Endodermal cell (in vitro differentiated cells): ENCODE measurements around the gene OR6J1. TPM values are rescaled to one million over a fixed set of nuclear protein-coding genes. Genes with fewer than 3 reads are reported as not detected.

Experiments
- DNase-seq: peaks from one replicate; pipeline ENCODE4 v3.0.0-alpha.2; 2017
- H3K27ac ChIP-seq: 2 replicates; pipeline ENCODE4 v1.5.1; 2013; ENCODE audit warnings: mild to moderate bottlenecking, low read depth, low read length, moderate library complexity
- H3K27me3 ChIP-seq: 2 replicates; pipeline ENCODE4 v1.6.1; 2013; ENCODE audit warnings: mild to moderate bottlenecking, low read length, moderate library complexity; ENCODE audit not compliant: insufficient read depth, control insufficient read depth, poor library complexity, severe bottlenecking
- H3K36me3 ChIP-seq: 2 replicates; pipeline ENCODE4 v1.7.0; 2013; ENCODE audit warnings: mild to moderate bottlenecking, low read length, moderate library complexity; ENCODE audit not compliant: control insufficient read depth, insufficient read depth
- H3K4me1 ChIP-seq: one replicate; pipeline ENCODE4 v1.7.0; 2013; ENCODE audit warnings: low read length; ENCODE audit not compliant: control insufficient read depth, insufficient read depth
- H3K4me3 ChIP-seq: 2 replicates; pipeline ENCODE4 v1.5.1; 2013; ENCODE audit warnings: mild to moderate bottlenecking, low read length, moderate library complexity
- H3K9ac ChIP-seq: 2 replicates; pipeline ENCODE4 v1.6.1; 2013; ENCODE audit warnings: mild to moderate bottlenecking, low read length, moderate library complexity; ENCODE audit not compliant: poor library complexity, severe bottlenecking; ENCODE audit errors: extremely low read depth
- H3K9me3 ChIP-seq: 2 replicates; pipeline ENCODE4 v1.6.1; 2013; ENCODE audit warnings: mild to moderate bottlenecking, low read length, moderate library complexity; ENCODE audit not compliant: control insufficient read depth
- H3K27ac Mint-ChIP-seq: 2 replicates; pipeline ENCODE4 v1.8.0; 2020; ENCODE audit warnings: mixed read lengths
- H3K27me3 Mint-ChIP-seq: 2 replicates; pipeline ENCODE4 v1.8.0; 2021; ENCODE audit warnings: mild to moderate bottlenecking, mixed read lengths; ENCODE audit not compliant: insufficient read depth
- H3K36me3 Mint-ChIP-seq: 2 replicates; pipeline ENCODE4 v1.8.0; 2020; ENCODE audit warnings: low read depth, mixed read lengths
- H3K4me1 Mint-ChIP-seq: 2 replicates; pipeline ENCODE4 v1.8.0; 2020; ENCODE audit warnings: mixed read lengths
- H3K4me3 Mint-ChIP-seq: 2 replicates; pipeline ENCODE4 v1.8.0; 2020; ENCODE audit warnings: mild to moderate bottlenecking, moderate library complexity, mixed read lengths
- H3K9me3 Mint-ChIP-seq: 2 replicates; pipeline ENCODE4 v1.8.0; 2020; ENCODE audit warnings: mild to moderate bottlenecking, mixed read lengths
- WGBS, 2 experiments: methylation state at CpG; one replicate each; pipeline versions ENCODE4 v1.1.5 to v1.1.7; 2013; ENCODE audit warnings: missing lambda C conversion rate in 2 of 2, mixed read lengths in 1 of 2; ENCODE audit not compliant: insufficient coverage in 1 of 2, insufficient read length in 1 of 2; 5-methylcytosine and 5-hydroxymethylcytosine counted together
- total RNA-seq, 2 donors: library from RNA; stranded (reverse); fragmentation: NEBNext Ultra II Directional in 1 of 2; extraction: Animal tissue kit (Norgen Biotek cat#: 25700) in 1 of 2; gene quantifications; 2 replicates in 1 of 2; 3 replicates in 1 of 2; pipeline ENCODE4 v1.2.1, GENCODE V29; 2021
- TF ChIP-seq, protein P1 (sequence below): fragments of 200-600 bp; sonication (generic); conservative IDR thresholded peaks from 2 replicates; pipeline ENCODE4 v1.5.0; 2021; ENCODE audit warnings: antibody characterized with exemption, mild to moderate bottlenecking

The OR6J1 gene
- total RNA-seq, 2 donors from 2014 or later, result not detected

DNA sequence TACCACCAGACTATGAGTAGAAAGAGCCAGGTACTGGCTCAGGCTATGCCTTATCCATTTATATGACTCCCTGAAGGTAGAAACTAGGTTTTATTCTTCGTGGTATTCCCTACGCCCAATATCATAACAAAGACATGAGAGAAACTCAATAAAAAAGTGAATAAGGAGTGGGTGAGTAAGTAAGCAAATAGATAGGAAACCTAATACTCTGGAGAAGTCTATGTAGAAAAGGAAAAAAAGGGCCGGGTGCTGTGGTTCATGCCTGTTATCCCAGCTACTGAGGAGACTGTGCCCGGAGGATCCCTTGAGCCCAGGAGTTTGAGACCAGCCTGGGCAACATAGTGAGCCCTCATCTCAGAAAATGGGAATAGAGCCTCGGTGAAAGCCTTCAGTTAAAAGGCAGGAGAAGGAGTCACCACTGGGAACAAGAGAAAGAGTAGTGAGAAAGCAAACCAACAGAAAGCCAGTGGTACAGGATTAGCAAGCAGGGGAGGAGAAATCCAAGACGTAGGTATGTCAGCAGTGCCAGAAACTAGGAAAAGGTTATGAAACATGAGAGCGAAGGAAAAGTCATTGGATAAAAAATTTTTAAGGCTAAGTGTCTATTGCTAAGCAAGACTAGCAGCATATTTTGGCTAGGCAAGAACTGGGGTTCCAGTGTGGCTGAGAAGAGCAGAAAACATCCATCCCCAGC lies 6.0 kb upstream of the OR6J1 start:
- Histone ChIP-seq H3K27me3 (no peaks in the 10 kb centered on the region), H3K9ac (no peak overlapping the region), H3K9me3 (no peaks in the 10 kb centered on the region), H3K4me3 (no peak overlapping the region), H3K36me3 (no peaks in the 10 kb centered on the region), H3K4me1 (peaks cover 7% of the 10 kb centered on the region), H3K27ac (no peak overlapping the region)
- Mint-ChIP-seq H3K4me3 (no peak overlapping the region), H3K27ac (no peak overlapping the region), H3K4me1 (peaks cover 26% of the 10 kb centered on the region), H3K9me3 (no peaks in the 10 kb centered on the region), H3K36me3 (no peaks in the 10 kb centered on the region), H3K27me3 (no peaks in the 10 kb centered on the region)
- no peak for DNase-seq
- TF ChIP-seq, protein P1, sequence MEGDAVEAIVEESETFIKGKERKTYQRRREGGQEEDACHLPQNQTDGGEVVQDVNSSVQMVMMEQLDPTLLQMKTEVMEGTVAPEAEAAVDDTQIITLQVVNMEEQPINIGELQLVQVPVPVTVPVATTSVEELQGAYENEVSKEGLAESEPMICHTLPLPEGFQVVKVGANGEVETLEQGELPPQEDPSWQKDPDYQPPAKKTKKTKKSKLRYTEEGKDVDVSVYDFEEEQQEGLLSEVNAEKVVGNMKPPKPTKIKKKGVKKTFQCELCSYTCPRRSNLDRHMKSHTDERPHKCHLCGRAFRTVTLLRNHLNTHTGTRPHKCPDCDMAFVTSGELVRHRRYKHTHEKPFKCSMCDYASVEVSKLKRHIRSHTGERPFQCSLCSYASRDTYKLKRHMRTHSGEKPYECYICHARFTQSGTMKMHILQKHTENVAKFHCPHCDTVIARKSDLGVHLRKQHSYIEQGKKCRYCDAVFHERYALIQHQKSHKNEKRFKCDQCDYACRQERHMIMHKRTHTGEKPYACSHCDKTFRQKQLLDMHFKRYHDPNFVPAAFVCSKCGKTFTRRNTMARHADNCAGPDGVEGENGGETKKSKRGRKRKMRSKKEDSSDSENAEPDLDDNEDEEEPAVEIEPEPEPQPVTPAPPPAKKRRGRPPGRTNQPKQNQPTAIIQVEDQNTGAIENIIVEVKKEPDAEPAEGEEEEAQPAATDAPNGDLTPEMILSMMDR, result no peak
- 87 to 96% methylated on average over 3 to 6 of the region's 7 CpGs for WGBS, 2 experiments

- Histone ChIP-seq H3K9ac (no peak overlapping the region), H3K4me1 (no peaks in the 10 kb centered on the region), H3K36me3 (no peaks in the 10 kb centered on the region), H3K9me3 (no peaks in the 10 kb centered on the region), H3K27ac (no peak overlapping the region), H3K4me3 (no peak overlapping the region), H3K27me3 (no peaks in the 10 kb centered on the region)
- H3K36me3 Mint-ChIP-seq, result no peaks in the 10 kb centered on the region
- H3K4me3 Mint-ChIP-seq, result no peak overlapping the region
- 81 to 88% methylated on average over 2 of the region's 2 CpGs for WGBS, 2 experiments
- H3K27me3 Mint-ChIP-seq, result no peaks in the 10 kb centered on the region
- peaks cover 23% of the 10 kb centered on the region for H3K4me1 Mint-ChIP-seq
- TF ChIP-seq, protein P1, result no peak
- no peak for DNase-seq
- H3K9me3 Mint-ChIP-seq, result no peaks in the 10 kb centered on the region
- H3K27ac Mint-ChIP-seq, result no peak overlapping the region
These were observed 4.4 kb upstream of the OR6J1 start for GRCh38 chr14:22648506-22648905.

- TF ChIP-seq, protein P1, result no peak
- DNase-seq, result no peak
- Mint-ChIP-seq H3K36me3 (no peaks in the 10 kb centered on the region), H3K27me3 (no peaks in the 10 kb centered on the region), H3K4me3 (no peak overlapping the region), H3K9me3 (no peaks in the 10 kb centered on the region), H3K27ac (no peak overlapping the region), H3K4me1 (peaks cover 15% of the 10 kb centered on the region)
- no peaks in the 10 kb centered on the region for H3K9me3 ChIP-seq
- no peak overlapping the region for H3K9ac ChIP-seq
- WGBS, 2 experiments, result 97 to 100% methylated on average over 2 to 4 of the region's 4 CpGs
- no peaks in the 10 kb centered on the region for H3K4me1 ChIP-seq
- no peak overlapping the region for H3K27ac ChIP-seq
- no peak overlapping the region for H3K4me3 ChIP-seq
- H3K27me3 ChIP-seq, result no peaks in the 10 kb centered on the region
- no peaks in the 10 kb centered on the region for H3K36me3 ChIP-seq
These were observed 2.6 kb upstream of the OR6J1 start for GRCh38 chr14:22646570-22647254.
